HEK293 (cell line): Measurements from ENCODE around the gene DIS3L.
A peak's percentile ranks its signal among the peaks of the same experiment; 100 is the strongest.

Experiments used
- CTCF ChIP-seq: fragments of 450-650 bp; formaldehyde crosslinking; IDR thresholded peaks from 2 replicates; pipeline ENCODE4 v1.5.1; 2016; ENCODE audit warnings: missing biosample characterization, missing genetic modification characterization
- ELK4 ChIP-seq: IDR thresholded peaks from 2 replicates; pipeline ENCODE4 v1.6.1; 2011; ENCODE audit warnings: mild to moderate bottlenecking, low read depth, low read length, borderline replicate concordance
- GLI2 ChIP-seq: fragments of 450-650 bp; formaldehyde crosslinking; IDR thresholded peaks from 2 replicates; pipeline ENCODE4; 2017; ENCODE audit warnings: missing biosample characterization, missing genetic modification characterization, low read depth, borderline replicate concordance
- PATZ1 ChIP-seq: fragments of 450-650 bp; formaldehyde crosslinking; IDR thresholded peaks from 2 replicates; pipeline ENCODE4 v1.5.1; 2016; ENCODE audit warnings: missing biosample characterization, missing genetic modification characterization
- SALL2 ChIP-seq: fragments of 450-650 bp; formaldehyde crosslinking; IDR thresholded peaks from 2 replicates; pipeline ENCODE4 v1.5.0; 2017; ENCODE audit warnings: missing biosample characterization, mild to moderate bottlenecking, missing genetic modification characterization, borderline replicate concordance
- SCRT2 ChIP-seq: fragments of 450-650 bp; formaldehyde crosslinking; IDR thresholded peaks from 2 replicates; pipeline ENCODE4 v1.5.1; 2016; ENCODE audit warnings: missing biosample characterization, missing genetic modification characterization
- SETDB1 ChIP-seq: IDR thresholded peaks from one replicate; pipeline ENCODE4 v1.6.1; 2017; ENCODE audit warnings: mild to moderate bottlenecking, low read length, moderate library complexity, mixed read lengths; ENCODE audit not compliant: insufficient read length
- SP3 ChIP-seq: fragments of 450-650 bp; formaldehyde crosslinking; IDR thresholded peaks from 2 replicates; pipeline ENCODE4 v1.5.1; 2016; ENCODE audit warnings: missing biosample characterization, missing genetic modification characterization
- ZBTB26 ChIP-seq: fragments of 450-650 bp; formaldehyde crosslinking; optimal IDR thresholded peaks from 2 replicates; pipeline ENCODE3; 2016; ENCODE audit warnings: missing biosample characterization, mild to moderate bottlenecking, missing genetic modification characterization
- ZNF112 ChIP-seq: fragments of 450-650 bp; formaldehyde crosslinking; IDR thresholded peaks from 2 replicates; pipeline ENCODE4 v1.5.0; 2017; ENCODE audit warnings: missing biosample characterization, missing genetic modification characterization
- ZNF148 ChIP-seq: fragments of 450-650 bp; formaldehyde crosslinking; IDR thresholded peaks from 2 replicates; pipeline ENCODE4 v1.5.0; 2017; ENCODE audit warnings: missing biosample characterization, missing genetic modification characterization, borderline replicate concordance
- ZNF175 ChIP-seq: fragments of 450-650 bp; formaldehyde crosslinking; IDR thresholded peaks from 2 replicates; pipeline ENCODE4 v1.5.1; 2016; ENCODE audit warnings: missing biosample characterization, missing genetic modification characterization
- ZNF202 ChIP-seq: fragments of 450-650 bp; formaldehyde crosslinking; IDR thresholded peaks from 2 replicates; pipeline ENCODE4 v1.5.1; 2016; ENCODE audit warnings: missing biosample characterization, missing genetic modification characterization, borderline replicate concordance
- ZNF521 ChIP-seq: fragments of 450-650 bp; formaldehyde crosslinking; IDR thresholded peaks from 2 replicates; pipeline ENCODE4 v1.5.1; 2017; ENCODE audit warnings: missing biosample characterization, mild to moderate bottlenecking, missing genetic modification characterization
- ZNF561 ChIP-seq: fragments of 450-650 bp; IDR thresholded peaks from 2 replicates; pipeline ENCODE4 v1.5.1; 2018; ENCODE audit warnings: missing biosample characterization, missing genetic modification characterization, borderline replicate concordance
- ZNF785 ChIP-seq: fragments of 450-650 bp; formaldehyde crosslinking; IDR thresholded peaks from 2 replicates; pipeline ENCODE4 v1.5.1; 2016; ENCODE audit warnings: missing biosample characterization, missing genetic modification characterization
- ZNF792 ChIP-seq: fragments of 450-650 bp; formaldehyde crosslinking; IDR thresholded peaks from 2 replicates; pipeline ENCODE4 v1.5.1; 2016; ENCODE audit warnings: missing biosample characterization, missing genetic modification characterization
- TF ChIP-seq, protein P1 (sequence below): fragments of 450-650 bp; formaldehyde crosslinking; IDR thresholded peaks from 2 replicates; pipeline ENCODE4 v1.5.1; 2017; ENCODE audit warnings: missing biosample characterization, missing genetic modification characterization
- TF ChIP-seq, protein P2 (sequence below): fragments of 450-650 bp; formaldehyde crosslinking; IDR thresholded peaks from 2 replicates; pipeline ENCODE4 v1.5.1; 2016; ENCODE audit warnings: missing biosample characterization, missing genetic modification characterization

The DIS3L gene

DNA sequence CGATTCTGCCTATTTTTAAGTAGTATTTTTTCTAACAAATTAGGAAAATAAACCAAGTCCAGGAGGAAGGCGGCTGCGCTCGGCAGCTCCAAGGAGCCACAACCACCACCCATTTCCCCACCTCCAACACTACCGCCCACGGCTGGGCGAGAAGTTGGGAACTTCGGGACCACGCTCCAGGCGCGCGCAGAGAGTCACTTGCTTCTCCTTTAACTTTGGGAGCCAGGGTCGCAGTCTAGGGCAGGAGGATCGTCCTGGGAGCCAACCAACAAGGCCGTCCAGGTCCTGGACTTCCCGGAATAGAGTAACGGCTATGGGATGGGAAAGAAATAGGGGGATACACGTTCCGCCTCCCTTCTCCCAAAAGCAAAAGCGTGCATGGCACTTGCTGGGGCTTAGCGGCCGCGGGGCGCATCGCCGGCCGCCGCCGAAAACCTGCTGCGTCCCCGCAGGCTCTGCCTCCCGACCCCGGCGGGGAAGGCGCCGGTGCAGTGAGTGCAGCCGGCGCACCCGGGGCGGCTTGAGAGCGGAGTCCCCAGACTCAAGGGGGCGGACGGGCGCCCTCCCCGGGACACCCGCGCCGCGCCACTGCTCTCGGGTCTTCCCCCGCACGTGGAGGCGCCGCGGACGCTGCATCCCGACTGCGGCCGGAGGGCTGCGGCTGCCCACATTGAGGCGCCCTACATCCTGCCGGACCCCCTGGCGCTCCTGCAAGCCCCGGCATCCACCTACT is 40.5 kb upstream of the DIS3L start (continued):
- TF ChIP-seq ZNF148 (tag by site-specific recombination) (no peak), SP3 (tag by site-specific recombination) (peak; percentile 51; the same call in 1 of the 2 replicates), ZNF175 (no peak), ZNF792 (tag by site-specific recombination) (no peak), SETDB1 (no peak), GLI2 (tag by site-specific recombination) (no peak), PATZ1 (peak; percentile 3), ZNF561 (tag by site-specific recombination) (peak; percentile 33; the same call in 1 of the 2 replicates), ZNF202 (tag by site-specific recombination) (no peak), ZNF112 (tag by site-specific recombination) (no peak), SALL2 (tag by site-specific recombination) (no peak), ZNF521 (tag by site-specific recombination) (no peak), ZNF785 (tag by site-specific recombination) (no peak), SCRT2 (0 out of 2 replicates have a peak, but pooled peaks have one; percentile 25), CTCF (peak; percentile 90), ZBTB26 (peak; percentile 91), ELK4 (no peak)
- TF ChIP-seq, protein P1, sequence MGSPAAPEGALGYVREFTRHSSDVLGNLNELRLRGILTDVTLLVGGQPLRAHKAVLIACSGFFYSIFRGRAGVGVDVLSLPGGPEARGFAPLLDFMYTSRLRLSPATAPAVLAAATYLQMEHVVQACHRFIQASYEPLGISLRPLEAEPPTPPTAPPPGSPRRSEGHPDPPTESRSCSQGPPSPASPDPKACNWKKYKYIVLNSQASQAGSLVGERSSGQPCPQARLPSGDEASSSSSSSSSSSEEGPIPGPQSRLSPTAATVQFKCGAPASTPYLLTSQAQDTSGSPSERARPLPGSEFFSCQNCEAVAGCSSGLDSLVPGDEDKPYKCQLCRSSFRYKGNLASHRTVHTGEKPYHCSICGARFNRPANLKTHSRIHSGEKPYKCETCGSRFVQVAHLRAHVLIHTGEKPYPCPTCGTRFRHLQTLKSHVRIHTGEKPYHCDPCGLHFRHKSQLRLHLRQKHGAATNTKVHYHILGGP (tag by site-specific recombination), result no peak
- TF ChIP-seq, protein P2, sequence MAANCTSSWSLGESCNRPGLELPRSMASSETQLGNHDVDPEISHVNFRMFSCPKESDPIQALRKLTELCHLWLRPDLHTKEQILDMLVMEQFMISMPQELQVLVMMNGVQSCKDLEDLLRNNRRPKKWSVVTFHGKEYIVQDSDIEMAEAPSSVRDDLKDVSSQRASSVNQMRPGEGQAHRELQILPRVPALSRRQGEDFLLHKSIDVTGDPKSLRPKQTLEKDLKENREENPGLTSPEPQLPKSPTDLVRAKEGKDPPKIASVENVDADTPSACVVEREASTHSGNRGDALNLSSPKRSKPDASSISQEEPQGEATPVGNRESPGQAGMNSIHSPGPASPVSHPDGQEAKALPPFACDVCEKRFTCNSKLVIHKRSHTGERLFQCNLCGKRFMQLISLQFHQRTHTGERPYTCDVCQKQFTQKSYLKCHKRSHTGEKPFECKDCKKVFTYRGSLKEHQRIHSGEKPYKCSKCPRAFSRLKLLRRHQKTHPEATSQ (tag by site-specific recombination), result no peak
